Prostate gland (tissue), 2 donors: ENCODE measurements around the gene SPOCK1. TPM values are rescaled to one million over a fixed set of nuclear protein-coding genes. Genes with fewer than 3 reads are reported as not detected.

Source experiments
- DNase-seq: peaks from one replicate; pipeline ENCODE4 v3.0.0-alpha.2; 2019; ENCODE audit warnings: low spot score
- H3K27ac ChIP-seq, 2 donors: fragments of 200-600 bp; sonication (generic); 2 replicates each; pipeline ENCODE4 v1.5.1; 2017 to 2019
- H3K27me3 ChIP-seq: fragments of 200-600 bp; sonication (generic); replicated peaks from 2 replicates; pipeline ENCODE4 v1.5.1; 2019; ENCODE audit not compliant: insufficient read depth
- H3K36me3 ChIP-seq, 2 donors: fragments of 200-600 bp; sonication (generic); 1 replicate in 1 of 2; 2 replicates in 1 of 2; pipeline versions ENCODE4 v1.5.1 to v1.8.1; 2017 to 2019
- H3K4me1 ChIP-seq: fragments of 200-600 bp; sonication (generic); replicated peaks from 2 replicates; pipeline ENCODE4 v1.5.1; 2019
- H3K4me3 ChIP-seq, 2 donors: fragments of 200-600 bp; sonication (generic); 2 replicates each; pipeline ENCODE4 v1.5.1; 2017 to 2019
- H3K9me3 ChIP-seq: fragments of 200-600 bp; sonication (generic); 2 replicates; pipeline ENCODE4 v1.5.1; 2017
- CTCF ChIP-seq, 4 experiments: fragments of 200-600 bp in 2 of 4; fragments of 450-650 bp in 2 of 4; sonication (generic) in 2 of 4; IDR thresholded peaks; 1 replicate in 3 of 4; 2 replicates in 1 of 4; pipeline ENCODE4 v1.5.1; 2016 to 2019; ENCODE audit warnings: antibody characterized with exemption in 4 of 4, mild to moderate bottlenecking in 2 of 4, moderate library complexity in 2 of 4
- POLR2A ChIP-seq: fragments of 450-650 bp; IDR thresholded peaks from one replicate; pipeline ENCODE4 v1.6.1; 2016; ENCODE audit warnings: antibody characterized with exemption, mild to moderate bottlenecking
- POLR2AphosphoS5 ChIP-seq: sonication (generic); formaldehyde crosslinking; IDR thresholded peaks from one replicate; pipeline ENCODE4 v1.6.1; 2017; ENCODE audit warnings: antibody characterized with exemption
- WGBS: methylation state at CpG from one replicate; pipeline ENCODE4 v1.1.5; 2018; 5-methylcytosine and 5-hydroxymethylcytosine counted together
- intact Hi-C: fragments of 100-400 bp; cut with DNase I; formaldehyde crosslinking; loops from one replicate; pipeline ENCODE4 v1.14.2; 2022
- total RNA-seq, 2 donors: library from RNA; depleted of rRNA; stranded (reverse); fragments of >200 nt; gene quantifications; one replicate each; pipeline ENCODE4 v1.1.0, GENCODE V29; 2016

The SPOCK1 gene
- total RNA-seq, 2 donors from 2014 or later = 89.4 to 92.9 TPM

- intact Hi-C loops = no loop called here
- no peak for TF ChIP-seq CTCF (IDR thresholded peaks at IDR 0.05)
- H3K36me3 ChIP-seq = no peaks in the 10 kb centered on the region
- H3K9me3 ChIP-seq = no peaks in the 10 kb centered on the region
- H3K27me3 ChIP-seq = no peaks in the 10 kb centered on the region
- no peaks in the 10 kb centered on the region for H3K4me1 ChIP-seq
- no peak overlapping the region for H3K4me3 ChIP-seq
- H3K27ac ChIP-seq = no peak overlapping the region
- 69% methylated on average over 3 of the region's 3 CpGs for WGBS
- DNase-seq = no peak
These were observed 22.1 kb upstream of the SPOCK1 start for GRCh38 chr5:137521246-137521645.

GRCh38 chr5:137516961-137517360 is 17.8 kb upstream of the SPOCK1 start:
- no peaks in the 10 kb centered on the region for H3K27me3 ChIP-seq
- intact Hi-C loops = no loop called here
- DNase-seq = no peak
- TF ChIP-seq CTCF (IDR thresholded peaks at IDR 0.05) (no peak), POLR2AphosphoS5 (no peak), POLR2A (no peak)
- H3K4me3 ChIP-seq = no peak overlapping the region
- H3K36me3 ChIP-seq = no peaks in the 10 kb centered on the region
- H3K4me1 ChIP-seq = no peaks in the 10 kb centered on the region
- no peaks in the 10 kb centered on the region for H3K9me3 ChIP-seq
- no peak overlapping the region for H3K27ac ChIP-seq
- WGBS = 80% methylated on average over 5 of the region's 5 CpGs

- 17% methylated on average over 7 of the region's 7 CpGs for WGBS
- intact Hi-C loops = no loop called here
These were observed 17.2 kb upstream of the SPOCK1 start for GRCh38 chr5:137516251-137516797.

GRCh38 chr5:137515238-137515637 is 16.1 kb upstream of the SPOCK1 start:
- intact Hi-C loops = no loop called here

More at GRCh38 chr5:137516251-137516797, 17.2 kb upstream of the SPOCK1 start:
- no peak for DNase-seq
- Histone ChIP-seq H3K36me3 (no peaks in the 10 kb centered on the region), H3K4me1 (no peaks in the 10 kb centered on the region), H3K27me3 (no peaks in the 10 kb centered on the region), H3K4me3 (no peak overlapping the region), H3K9me3 (no peaks in the 10 kb centered on the region), H3K27ac (peak overlapping the region in 1 of 2 donors; percentile 27)
- TF ChIP-seq POLR2AphosphoS5 (no peak), CTCF (IDR thresholded peaks at IDR 0.05) (no peak), POLR2A (no peak)

More at GRCh38 chr5:137515238-137515637, 16.1 kb upstream of the SPOCK1 start:
- Histone ChIP-seq H3K9me3 (no peaks in the 10 kb centered on the region), H3K27ac (peak overlapping the region in 1 of 2 donors; percentile 60), H3K36me3 (no peaks in the 10 kb centered on the region), H3K4me3 (no peak overlapping the region), H3K27me3 (no peaks in the 10 kb centered on the region), H3K4me1 (no peaks in the 10 kb centered on the region)
- peak; percentile 54 for DNase-seq
- TF ChIP-seq POLR2AphosphoS5 = peak; percentile 70
- no peak for TF ChIP-seq CTCF (IDR thresholded peaks at IDR 0.05)
- 29% methylated on average over 5 of the region's 5 CpGs for WGBS
